ENCODE data around the gene GPATCH2L. TPM values are rescaled to one million over a fixed set of nuclear protein-coding genes. Genes with fewer than 3 reads are reported as not detected.

Gene GPATCH2L
- total RNA-seq, 1 experiment from 2014 or later = 76.7 TPM

GRCh38 chr14:76168531-76168930, 16.8 kb downstream of the GPATCH2L start:
- no peak for DNase-seq
- no peak overlapping the region for H2AFZ ChIP-seq (ENCODE audit: low read length)

More at GRCh38 chr14:76168531-76168930, 16.8 kb downstream of the GPATCH2L start:
- Histone ChIP-seq H3K23me2 (ENCODE audit: insufficient read length, low read depth, low read length, poor library complexity, severe bottlenecking) (no peaks in the 10 kb centered on the region), H3K4me1 (ENCODE audit: insufficient read depth, low read length) (no peaks in the 10 kb centered on the region), H3K14ac (ENCODE audit: insufficient read depth, low read length) (no peak overlapping the region), H3K79me2 (ENCODE audit: insufficient read depth, low read length) (peaks cover 7% of the 10 kb centered on the region; the same call in 1 of the 2 replicates), H3T11ph (ENCODE audit: low read length) (no peak overlapping the region), H2BK15ac (ENCODE audit: low read depth, low read length) (no peak overlapping the region), H4K20me1 (ENCODE audit: control insufficient read depth, insufficient read depth, insufficient read length) (no peaks in the 10 kb centered on the region), H3K56ac (ENCODE audit: insufficient read length, low read depth, low read length) (no peak overlapping the region), H3K9me3 (ENCODE audit: control insufficient read depth, low read depth, low read length) (no peaks in the 10 kb centered on the region), H2BK12ac (ENCODE audit: insufficient read length, low read depth, low read length) (no peak overlapping the region), H2BK5ac (ENCODE audit: insufficient read length, low read length) (no peak overlapping the region), H4K91ac (ENCODE audit: insufficient read length, low read depth, low read length) (no peak overlapping the region), H3K4me2 (ENCODE audit: insufficient read depth, insufficient read length, low read length) (no peak overlapping the region), H3K23ac (ENCODE audit: insufficient read length, low read depth, low read length) (no peak overlapping the region), H3K27ac (ENCODE audit: insufficient read length, low read depth, low read length) (no peak overlapping the region), H3K27me3 (ENCODE audit: insufficient read depth, low read length) (no peaks in the 10 kb centered on the region), H3K9ac (ENCODE audit: extremely low read depth, insufficient read length, low read length) (no peak overlapping the region), H4K5ac (ENCODE audit: insufficient read length, low read depth, low read length) (no peak overlapping the region), H2BK20ac (ENCODE audit: low read depth, low read length, poor library complexity, severe bottlenecking) (no peak overlapping the region), H3K79me1 (ENCODE audit: insufficient read depth, low read depth, low read length, poor library complexity, severe bottlenecking) (peaks cover 12% of the 10 kb centered on the region), H3K18ac (ENCODE audit: insufficient read length, low read depth, low read length) (no peak overlapping the region), H4K8ac (replicated peaks; ENCODE audit: insufficient read length, low read depth, low read length) (no peak overlapping the region), H2BK120ac (ENCODE audit: low read depth, low read length, poor library complexity, severe bottlenecking) (no peak overlapping the region), H3K4ac (ENCODE audit: low read depth, low read length) (no peak overlapping the region), H2AK5ac (ENCODE audit: insufficient read length, low read length) (no peak overlapping the region)
- no CpG with 5 or more reads among the region's 3 CpGs for WGBS (ENCODE audit: extremely low coverage, insufficient read length, low lambda C conversion rate)
- Mint-ChIP-seq H3K27ac (no peak overlapping the region), H3K4me1 (no peaks in the 10 kb centered on the region), H3K36me3 (ENCODE audit: insufficient read depth in 1 of 3, low read depth in 3 of 3) (peaks cover 22 to 53% (median 51%) of the 10 kb centered on the region in 3 experiments; a peak in 6 of 7 replicates), H3K4me3 (no peak overlapping the region), H3K9me3 (no peaks in the 10 kb centered on the region), H3K27me3 (ENCODE audit: low read depth) (no peaks in the 10 kb centered on the region)
- TF ChIP-seq CTCF (conservative IDR thresholded peaks at IDR 0.05) = no peak

Data from H9 (cell line).